Activated T-cell treated with anti-CD3 and anti-CD28 coated beads for 48 hours (primary cell): ENCODE results near the gene XPNPEP2.

ENCODE experiments used
- DNase-seq: peaks from one replicate; pipeline ENCODE4 v3.0.0-alpha.2; 2020; ENCODE audit warnings: low read depth

Gene XPNPEP2

GRCh38 chrX:129800186-129800585 is 61.4 kb downstream of the XPNPEP2 start:
- no peak for DNase-seq

- DNase-seq: no peak
Measured at GRCh38 chrX:129802863-129803262, 64.1 kb downstream of the XPNPEP2 start.

DNA sequence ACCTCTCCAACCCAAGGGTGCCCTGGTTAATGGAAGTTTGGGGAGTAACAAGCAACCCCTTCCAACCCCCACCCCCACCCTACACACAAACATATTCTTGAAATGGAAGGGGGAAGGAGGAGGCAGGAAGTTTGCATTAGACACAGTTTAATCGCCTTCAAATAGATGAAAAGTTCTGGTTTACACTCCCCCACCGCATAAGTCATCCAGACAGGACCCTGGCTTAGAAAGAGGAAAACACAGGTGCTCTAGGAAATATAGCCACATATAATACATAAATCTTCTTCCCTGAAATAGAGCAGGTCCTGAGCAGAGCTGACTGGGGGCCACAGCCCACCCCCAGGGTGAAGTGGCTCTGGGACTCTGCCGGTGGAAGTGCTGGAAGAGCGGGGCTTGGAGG is 66.0 kb downstream of the XPNPEP2 start:
- DNase-seq: no peak

DNA sequence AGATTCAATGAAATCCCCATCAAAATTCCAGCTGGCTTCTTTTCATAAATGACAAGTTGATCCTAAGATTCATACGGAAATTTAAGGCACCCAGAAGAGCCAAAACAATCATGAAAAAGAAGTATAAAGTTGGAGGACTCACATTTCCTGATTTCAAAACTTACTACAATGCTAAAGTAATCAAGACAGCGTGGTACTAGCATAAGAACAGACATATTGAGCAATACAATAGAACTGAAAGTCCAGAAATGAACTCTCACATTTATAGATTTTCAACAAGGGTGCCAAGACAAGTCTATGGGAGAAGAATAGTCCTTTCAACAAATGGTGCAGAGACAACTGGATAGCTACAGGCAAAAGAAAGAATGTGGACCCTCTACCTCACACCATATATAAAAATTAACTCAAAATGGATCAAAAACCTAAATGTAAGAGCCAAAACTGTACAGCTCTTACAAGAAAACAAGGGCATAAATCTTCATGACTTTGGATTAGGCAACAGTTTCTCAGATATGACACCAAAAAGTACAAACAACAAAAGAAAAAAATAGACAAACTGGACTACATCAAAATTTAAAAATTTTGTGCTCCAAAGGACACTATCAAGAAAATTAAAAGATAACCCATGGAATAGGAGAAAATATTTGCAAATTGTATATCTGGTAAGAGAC is 69.5 kb downstream of the XPNPEP2 start:
- no peak for DNase-seq

DNA sequence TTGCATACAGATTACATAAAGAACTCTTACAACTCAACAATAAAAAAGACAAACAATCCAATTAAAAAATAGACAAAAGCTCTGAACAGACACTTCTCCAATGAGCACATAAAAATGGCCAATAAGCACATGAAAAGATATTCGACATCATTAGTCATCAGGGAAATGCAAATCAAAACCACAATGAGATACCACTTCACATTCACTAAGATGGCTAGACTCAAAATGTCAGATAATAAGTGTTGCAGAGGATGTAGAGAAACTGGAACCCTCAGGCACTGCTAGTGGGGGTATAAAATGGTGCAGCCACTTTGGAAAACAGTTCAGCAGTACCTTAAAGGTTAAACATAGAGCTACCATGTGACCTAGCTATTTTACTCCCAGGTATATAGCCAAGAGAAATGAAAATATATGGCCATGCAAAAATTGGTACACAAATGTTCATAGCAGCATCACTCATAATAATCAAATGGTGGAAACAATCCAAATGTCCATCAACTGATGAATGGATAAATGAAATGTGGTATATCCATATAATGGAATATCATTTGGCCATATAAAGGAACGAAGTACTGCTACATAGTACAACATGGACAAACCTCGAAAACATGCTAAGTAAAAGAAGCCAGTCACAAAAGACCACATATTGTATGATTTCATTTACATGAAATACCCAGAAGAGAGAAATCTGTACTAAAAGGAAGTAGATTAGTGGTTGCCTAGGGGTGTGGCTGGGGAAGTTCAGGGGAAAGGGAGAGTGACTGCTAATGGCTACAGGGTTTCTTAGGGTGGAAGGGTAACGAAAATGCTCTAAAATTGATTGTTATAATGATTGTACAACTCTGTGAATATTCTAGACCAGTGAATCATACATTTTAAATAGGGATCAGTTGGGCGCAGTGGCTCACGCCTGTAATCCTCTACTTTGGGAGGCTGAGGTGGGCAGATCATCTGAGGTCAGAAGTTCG is 70.3 kb downstream of the XPNPEP2 start:
- no peak for DNase-seq

DNA sequence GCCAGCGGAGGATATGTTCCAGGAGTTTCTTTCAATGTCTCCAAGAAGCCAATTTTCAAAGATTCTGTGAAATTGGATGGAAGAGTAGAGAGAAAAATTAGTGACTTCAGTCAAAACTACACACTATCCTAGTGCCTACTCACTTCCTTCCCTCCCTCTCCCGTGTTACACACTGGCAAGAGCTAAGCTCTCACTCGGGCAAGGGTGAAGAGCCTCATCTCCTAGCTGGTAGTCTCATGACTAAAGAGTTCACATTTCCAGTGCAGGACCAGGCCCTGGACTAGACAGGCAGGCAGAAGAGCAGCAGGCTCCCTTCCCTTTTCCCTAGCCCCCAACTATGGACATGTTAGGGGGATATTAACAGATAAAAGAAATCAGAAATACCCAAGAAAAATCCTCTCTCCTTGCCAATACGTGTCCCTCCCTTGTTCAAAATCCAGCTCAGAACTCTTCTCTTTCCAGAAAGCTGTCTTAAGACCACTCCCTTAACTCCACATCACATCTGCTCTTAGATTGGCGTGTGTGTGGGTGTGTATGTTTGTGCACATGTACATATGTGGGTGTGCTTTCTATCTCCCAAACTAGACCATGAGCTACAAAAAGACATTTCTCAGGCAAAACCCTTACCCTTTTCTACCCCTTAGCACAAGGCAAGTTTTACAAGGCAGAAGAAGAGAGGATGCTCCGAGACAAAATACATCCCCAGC is 75.0 kb downstream of the XPNPEP2 start:
- DNase-seq: no peak

- DNase-seq: no peak
Measured at GRCh38 chrX:129818123-129818522, 79.3 kb downstream of the XPNPEP2 start.
